CD14-positive monocyte (primary cell): ENCODE results near the gene KLHL10. TPM values are rescaled to one million over a fixed set of nuclear protein-coding genes. Genes with fewer than 3 reads are reported as not detected.

Source experiments
- DNase-seq, 3 donors: peaks; one replicate each; pipeline ENCODE4 v3.0.0-alpha.2; 2011 to 2022
- H2AFZ ChIP-seq: 2 replicates; pipeline ENCODE4 v1.6.0; 2012; ENCODE audit warnings: mild to moderate bottlenecking, low read depth, low read length, inconsistent platforms; ENCODE audit not compliant: insufficient read depth, poor library complexity, severe bottlenecking
- H3K27ac ChIP-seq, 2 donors: 1 replicate in 1 of 2; 2 replicates in 1 of 2; pipeline ENCODE4 v1.5.1; 2012 to 2013; ENCODE audit warnings: low read length in 2 of 2, control low read depth in 1 of 2, inconsistent platforms in 1 of 2, low read depth in 1 of 2, mild to moderate bottlenecking in 1 of 2
- H3K27me3 ChIP-seq, 2 donors: one replicate each; pipeline versions ENCODE4 v1.6.0 to v1.6.1; 2011 to 2013; ENCODE audit warnings: low read length in 2 of 2; ENCODE audit not compliant: control insufficient read depth in 2 of 2, insufficient read depth in 2 of 2
- H3K36me3 ChIP-seq, 2 donors: replicated peaks in 1 of 2; 1 replicate in 1 of 2; 2 replicates in 1 of 2; pipeline versions ENCODE4 v1.5.1 to v1.6.1; 2012 to 2013; ENCODE audit warnings: low read length in 2 of 2, control low read depth in 1 of 2, inconsistent platforms in 1 of 2, mild to moderate bottlenecking in 1 of 2; ENCODE audit not compliant: insufficient read depth in 2 of 2, control insufficient read depth in 1 of 2
- H3K4me1 ChIP-seq, 2 donors: 1 replicate in 1 of 2; 2 replicates in 1 of 2; pipeline versions ENCODE4 v1.5.1 to v1.6.1; 2012 to 2013; ENCODE audit warnings: low read length in 2 of 2, control low read depth in 1 of 2, inconsistent platforms in 1 of 2, mild to moderate bottlenecking in 1 of 2, moderate library complexity in 1 of 2; ENCODE audit not compliant: insufficient read depth in 2 of 2, control insufficient read depth in 1 of 2
- H3K4me2 ChIP-seq: replicated peaks from 2 replicates; pipeline ENCODE3; 2012; ENCODE audit warnings: low read length, moderate library complexity, mild to moderate bottlenecking; ENCODE audit not compliant: poor library complexity, severe bottlenecking; ENCODE audit errors: extremely low read depth
- H3K4me3 ChIP-seq, 3 experiments: fragments of 200-600 bp in 1 of 3; sonication (generic) in 1 of 3; replicated peaks in 1 of 3; 1 replicate in 2 of 3; 2 replicates in 1 of 3; pipeline ENCODE4 v1.5.1; 2011 to 2013; ENCODE audit warnings: low read length in 3 of 3, mild to moderate bottlenecking in 3 of 3, control low read depth in 2 of 3, low read depth in 2 of 3, inconsistent platforms in 1 of 3, moderate library complexity in 1 of 3
- H3K79me2 ChIP-seq: 2 replicates; pipeline ENCODE4 v1.6.0; 2012; ENCODE audit warnings: mild to moderate bottlenecking, control low read depth, inconsistent platforms, low read length, moderate library complexity; ENCODE audit not compliant: insufficient read depth
- H3K9ac ChIP-seq: 2 replicates; pipeline ENCODE4 v1.6.0; 2017; ENCODE audit warnings: low read length, mild to moderate bottlenecking; ENCODE audit not compliant: insufficient read depth, poor library complexity, severe bottlenecking
- H3K9me3 ChIP-seq, 2 donors: replicated peaks in 1 of 2; 1 replicate in 1 of 2; 2 replicates in 1 of 2; pipeline versions ENCODE4 v1.5.1 to v1.6.1; 2012 to 2013; ENCODE audit warnings: low read length in 2 of 2, control low read depth in 1 of 2; ENCODE audit not compliant: control insufficient read depth in 1 of 2, insufficient read depth in 1 of 2
- H4K20me1 ChIP-seq: 2 replicates; pipeline ENCODE4 v1.6.0; 2012; ENCODE audit warnings: mild to moderate bottlenecking, low read length, control low read depth, moderate library complexity; ENCODE audit not compliant: insufficient read depth
- H3K27ac Mint-ChIP-seq, 7 donors: one replicate each; pipeline ENCODE4 v1.8.0; 2020; ENCODE audit warnings: mild to moderate bottlenecking in 7 of 7, mixed read lengths in 7 of 7, moderate library complexity in 6 of 7, inconsistent platforms in 2 of 7
- H3K27me3 Mint-ChIP-seq, 3 donors: one replicate each; pipeline ENCODE4 v1.8.0; 2021 to 2022; ENCODE audit warnings: low read depth in 3 of 3, mild to moderate bottlenecking in 3 of 3, mixed read lengths in 3 of 3, moderate library complexity in 3 of 3, inconsistent platforms in 1 of 3
- H3K36me3 Mint-ChIP-seq, 2 donors: one replicate each; pipeline ENCODE4 v1.8.0; 2020; ENCODE audit warnings: mixed read lengths in 2 of 2, inconsistent platforms in 1 of 2, mild to moderate bottlenecking in 1 of 2
- H3K4me1 Mint-ChIP-seq: one replicate; pipeline ENCODE4 v1.8.0; 2020; ENCODE audit warnings: mild to moderate bottlenecking, mixed read lengths
- H3K4me3 Mint-ChIP-seq, 2 donors: one replicate each; pipeline ENCODE4 v1.8.0; 2020; ENCODE audit warnings: mild to moderate bottlenecking in 2 of 2, mixed read lengths in 2 of 2, moderate library complexity in 1 of 2
- H3K9me3 Mint-ChIP-seq, 7 donors: one replicate each; pipeline ENCODE4 v1.8.0; 2020 to 2022; ENCODE audit warnings: mixed read lengths in 7 of 7, mild to moderate bottlenecking in 6 of 7, moderate library complexity in 6 of 7, inconsistent platforms in 2 of 7
- CTCF ChIP-seq: fragments of 200-600 bp; IDR thresholded peaks from one replicate; pipeline ENCODE4 v1.8.0; 2022; ENCODE audit warnings: antibody characterized with exemption, mild to moderate bottlenecking
- WGBS: methylation state at CpG from one replicate; pipeline ENCODE4 v1.1.5; 2013; ENCODE audit warnings: missing lambda C conversion rate; ENCODE audit not compliant: insufficient coverage; 5-methylcytosine and 5-hydroxymethylcytosine counted together
- intact Hi-C, 2 donors: fragments of 100-400 bp; cut with micrococcal nuclease; formaldehyde crosslinking; loops; one replicate each; pipeline versions ENCODE4 v1.15.0 to v1.15.1; 2023
- polyA plus RNA-seq, 3 donors: library from polyadenylated mRNA; depleted of rRNA in 1 of 3; unstranded in 2 of 3; stranded (reverse) in 1 of 3; fragments of 300-500 nt in 2 of 3; fragments of >200 nt in 1 of 3; fragmentation: Illumina TruSeq in 2 of 3; gene quantifications; 1 replicate in 2 of 3; 2 replicates in 1 of 3; pipeline ENCODE4 v1.2.3, GENCODE V29; 2012 to 2021

Gene KLHL10
- polyA plus RNA-seq, 3 donors = 0.15 TPM; not detected in 2

- WGBS = 2% methylated on average over 6 of the region's 10 CpGs
- H3K27me3 Mint-ChIP-seq = no peaks in the 10 kb centered on the region
- H3K9ac ChIP-seq = peak overlapping the region; percentile 90
- H3K4me2 ChIP-seq = peak overlapping the region; percentile 99
- peaks cover 10% of the 10 kb centered on the region for H3K4me1 Mint-ChIP-seq
- peaks cover 21 to 27% of the 10 kb centered on the region in 2 donors for H3K4me1 ChIP-seq
- H3K27ac Mint-ChIP-seq = peak overlapping the region in 4 of 7 donors; percentile 23 to 80 (median 46)
- no peak overlapping the region for H3K27ac ChIP-seq
- peak overlapping the region; percentile 98 for H2AFZ ChIP-seq
- H3K36me3 Mint-ChIP-seq = peaks cover 34 to 37% of the 10 kb centered on the region in 2 donors
- H3K9me3 ChIP-seq = no peaks in the 10 kb centered on the region
- H3K36me3 ChIP-seq = peaks cover 30 to 37% of the 10 kb centered on the region in 2 donors
- H3K79me2 ChIP-seq = peaks cover 43% of the 10 kb centered on the region
- H3K9me3 Mint-ChIP-seq = no peaks in the 10 kb centered on the region
- intact Hi-C loops = no loop called here
- H4K20me1 ChIP-seq = peaks cover 31% of the 10 kb centered on the region
- H3K27me3 ChIP-seq = no peaks in the 10 kb centered on the region
- DNase-seq = no peak
- TF ChIP-seq CTCF = no peak
- peak overlapping the region in 2 of 3 experiments; percentile 13 to 96 for H3K4me3 ChIP-seq
- H3K4me3 Mint-ChIP-seq = peak overlapping the region in 1 of 2 donors; percentile 86
Observed at GRCh38 chr17:41865596-41865893, 27.9 kb downstream of the KLHL10 start.

- intact Hi-C loops = no loop called here
- Mint-ChIP-seq H3K4me3 (no peak overlapping the region), H3K36me3 (peaks cover 63 to 65% of the 10 kb centered on the region in 2 donors), H3K4me1 (peaks cover 4% of the 10 kb centered on the region), H3K9me3 (no peaks in the 10 kb centered on the region), H3K27ac (no peak overlapping the region), H3K27me3 (no peaks in the 10 kb centered on the region)
- TF ChIP-seq CTCF = no peak
- Histone ChIP-seq H3K4me1 (peaks cover 14 to 19% of the 10 kb centered on the region in 2 donors), H3K27ac (no peak overlapping the region), H3K27me3 (no peaks in the 10 kb centered on the region), H4K20me1 (peaks cover 4% of the 10 kb centered on the region), H3K4me3 (no peak overlapping the region), H3K4me2 (no peak overlapping the region), H3K9me3 (no peaks in the 10 kb centered on the region), H2AFZ (no peak overlapping the region), H3K79me2 (peaks cover 16% of the 10 kb centered on the region), H3K36me3 (peaks cover 56 to 67% of the 10 kb centered on the region in 2 donors), H3K9ac (no peak overlapping the region)
- no CpG with 5 or more reads among the region's 3 CpGs for WGBS
- DNase-seq = no peak
Observed at GRCh38 chr17:41868568-41868967, 30.9 kb downstream of the KLHL10 start.
